Endothelial cell (in vitro differentiated cells): ENCODE data around the gene PCDHB7. TPM values are rescaled to one million over a fixed set of nuclear protein-coding genes. Genes with fewer than 3 reads are reported as not detected.
"Not testable (repeated sequence)": the region's sequence is repeated elsewhere in the genome, so short reads cannot be mapped to it uniquely, and the experiment has no call there.

Experiments used
- DNase-seq: peaks from one replicate; pipeline ENCODE4 v3.0.0; 2021; ENCODE audit warnings: low spot score
- H3K27ac Mint-ChIP-seq: one replicate; pipeline ENCODE4 v1.8.0; 2021; ENCODE audit warnings: mixed read lengths, inconsistent platforms; ENCODE audit not compliant: unreplicated experiment
- H3K27me3 Mint-ChIP-seq: one replicate; pipeline ENCODE4 v1.8.0; 2021; ENCODE audit warnings: mild to moderate bottlenecking, moderate library complexity, mixed read lengths, inconsistent platforms; ENCODE audit not compliant: unreplicated experiment
- H3K36me3 Mint-ChIP-seq: one replicate; pipeline ENCODE4 v1.8.0; 2021; ENCODE audit warnings: mild to moderate bottlenecking, low read depth, mixed read lengths, inconsistent platforms; ENCODE audit not compliant: unreplicated experiment
- H3K4me1 Mint-ChIP-seq: one replicate; pipeline ENCODE4 v1.8.0; 2021; ENCODE audit warnings: mild to moderate bottlenecking, mixed read lengths, inconsistent platforms; ENCODE audit not compliant: unreplicated experiment
- H3K4me3 Mint-ChIP-seq: one replicate; pipeline ENCODE4 v1.8.0; 2021; ENCODE audit warnings: mild to moderate bottlenecking, mixed read lengths, inconsistent platforms; ENCODE audit not compliant: unreplicated experiment
- H3K9me3 Mint-ChIP-seq: one replicate; pipeline ENCODE4 v1.8.0; 2021; ENCODE audit warnings: mixed read lengths, inconsistent platforms; ENCODE audit not compliant: unreplicated experiment
- CTCF ChIP-seq: fragments of 200-600 bp; sonication (generic); IDR thresholded peaks from one replicate; pipeline ENCODE4 v1.5.0; 2021; ENCODE audit warnings: antibody characterized with exemption; ENCODE audit not compliant: unreplicated experiment
- long read RNA-seq: library from polyadenylated mRNA; unstranded; transcript quantifications from one replicate; pipeline ENCODE4 v2.0.0, GENCODE V29; 2020; ENCODE audit not compliant: unreplicated experiment
- total RNA-seq: library from RNA; stranded (reverse); fragmentation: NEBNext Ultra II Directional; extraction: Animal tissue kit (Norgen Biotek cat#: 25700); gene quantifications from one replicate; pipeline ENCODE4 v1.2.1, GENCODE V29; 2021; ENCODE audit not compliant: unreplicated experiment

The PCDHB7 gene
- total RNA-seq: 4.6 TPM
- long read RNA-seq, partial matches to known transcripts: 0 of 1 reads
- long read RNA-seq, other reads (novel, unspliced or antisense): 0 of 1 reads

- H3K4me1 Mint-ChIP-seq: peaks cover 6% of the 10 kb centered on the region
- peak; percentile 51 for DNase-seq
- H3K36me3 Mint-ChIP-seq: peaks cover 11% of the 10 kb centered on the region
- H3K27ac Mint-ChIP-seq: peak within 1 kb of the TSS; percentile 21
- peaks cover 5% of the 10 kb centered on the region for H3K27me3 Mint-ChIP-seq
- peak within 1 kb of the TSS; percentile 14 for H3K4me3 Mint-ChIP-seq
- peaks cover 6% of the 10 kb centered on the region for H3K9me3 Mint-ChIP-seq
- peak; percentile 75 for TF ChIP-seq CTCF
Observed at GRCh38 chr5:141172381-141173204, at the start of gene PCDHB7. Gene PCDHB7, plus strand, starts transcription at chr5:141172644. Its CDS starts 192 bp downstream, at chr5:141172836.

GRCh38 chr5:141123396-141124135 is 48.9 kb upstream of the PCDHB7 start:
- not testable (repeated sequence) for H3K27me3 Mint-ChIP-seq, H3K4me3 Mint-ChIP-seq, H3K4me1 Mint-ChIP-seq, H3K27ac Mint-ChIP-seq, DNase-seq, H3K9me3 Mint-ChIP-seq
- peaks cover 14% of the 10 kb centered on the region for H3K36me3 Mint-ChIP-seq

- H3K27me3 Mint-ChIP-seq: no peaks in the 10 kb centered on the region
- TF ChIP-seq CTCF: no peak
- no peak overlapping the region for H3K4me3 Mint-ChIP-seq
- H3K27ac Mint-ChIP-seq: no peak overlapping the region
- no peaks in the 10 kb centered on the region for H3K9me3 Mint-ChIP-seq
- DNase-seq: no peak
- H3K36me3 Mint-ChIP-seq: peaks cover 14% of the 10 kb centered on the region
- H3K4me1 Mint-ChIP-seq: no peaks in the 10 kb centered on the region
Observed at GRCh38 chr5:141127305-141127704, 45.1 kb upstream of the PCDHB7 start.

GRCh38 chr5:141135030-141135717 is 37.3 kb upstream of the PCDHB7 start, which contains the start of gene PCDHB5:
Gene PCDHB5, plus strand, starts transcription at chr5:141135206. Its CDS starts 229 bp downstream, at chr5:141135435.
- Mint-ChIP-seq H3K9me3 (peaks cover 21% of the 10 kb centered on the region), H3K27ac (peak within 1 kb of the TSS; percentile 8)
- peak; percentile 39 for DNase-seq

More at GRCh38 chr5:141135030-141135717, 37.3 kb upstream of the PCDHB7 start, which contains the start of gene PCDHB5:
- Mint-ChIP-seq H3K4me3 (peak within 1 kb of the TSS; percentile 74), H3K36me3 (peaks cover 33% of the 10 kb centered on the region), H3K4me1 (no peaks in the 10 kb centered on the region), H3K27me3 (no peaks in the 10 kb centered on the region)
- peak; percentile 43 for TF ChIP-seq CTCF
